Activated T-cell treated with anti-CD3 and anti-CD28 coated beads, Interleukin-2, amount 50 U/mL, for 24 hours (primary cell): ENCODE measurements around the gene C1QA.

Source experiments
- DNase-seq: peaks from one replicate; pipeline ENCODE4 v3.0.0-alpha.2; 2020
- H3K27ac Mint-ChIP-seq: 2 replicates; pipeline ENCODE4 v1.8.0; 2020; ENCODE audit warnings: mild to moderate bottlenecking, mixed read lengths
- H3K27me3 Mint-ChIP-seq: 2 replicates; pipeline ENCODE4 v1.8.0; 2020; ENCODE audit warnings: mixed read lengths
- H3K36me3 Mint-ChIP-seq: 2 replicates; pipeline ENCODE4 v1.8.0; 2020; ENCODE audit warnings: low read depth, mixed read lengths
- H3K4me1 Mint-ChIP-seq: 2 replicates; pipeline ENCODE4 v1.8.0; 2020; ENCODE audit warnings: low read depth, mixed read lengths
- H3K4me3 Mint-ChIP-seq: 2 replicates; pipeline ENCODE4 v1.8.0; 2020; ENCODE audit warnings: mild to moderate bottlenecking, moderate library complexity, mixed read lengths
- H3K9me3 Mint-ChIP-seq: 2 replicates; pipeline ENCODE4 v1.8.0; 2020; ENCODE audit warnings: mixed read lengths

Gene C1QA

GRCh38 chr1:22636353-22636752, at the start of gene C1QA:
TSS of gene C1QA (plus strand) at chr1:22636628. CDS start at chr1:22637617, 989 bp downstream.
- Mint-ChIP-seq H3K27ac (no peak within 1 kb of the TSS), H3K27me3 (peaks cover 39% of the 10 kb centered on the region), H3K9me3 (no peaks in the 10 kb centered on the region), H3K36me3 (no peaks in the 10 kb centered on the region), H3K4me1 (no peaks in the 10 kb centered on the region), H3K4me3 (no peak within 1 kb of the TSS)
- no peak for DNase-seq

GRCh38 chr1:22587247-22587646, 49.2 kb upstream of the C1QA start:
- H3K9me3 Mint-ChIP-seq: no peaks in the 10 kb centered on the region
- no peaks in the 10 kb centered on the region for H3K36me3 Mint-ChIP-seq
- no peak overlapping the region for H3K27ac Mint-ChIP-seq
- H3K4me1 Mint-ChIP-seq: no peaks in the 10 kb centered on the region
- peaks cover 16% of the 10 kb centered on the region for H3K27me3 Mint-ChIP-seq
- DNase-seq: no peak
- H3K4me3 Mint-ChIP-seq: no peak overlapping the region

- Mint-ChIP-seq H3K4me3 (no peak overlapping the region), H3K27ac (no peak overlapping the region)
Measured at GRCh38 chr1:22588899-22589422, 47.5 kb upstream of the C1QA start.

GRCh38 chr1:22591576-22591975, 44.9 kb upstream of the C1QA start:
- Mint-ChIP-seq H3K9me3 (no peaks in the 10 kb centered on the region), H3K4me1 (no peaks in the 10 kb centered on the region), H3K4me3 (no peak overlapping the region), H3K27me3 (peaks cover 24% of the 10 kb centered on the region), H3K36me3 (no peaks in the 10 kb centered on the region), H3K27ac (no peak overlapping the region)
- DNase-seq: no peak

More at GRCh38 chr1:22588899-22589422, 47.5 kb upstream of the C1QA start:
- H3K4me1 Mint-ChIP-seq: no peaks in the 10 kb centered on the region
- peaks cover 19% of the 10 kb centered on the region for H3K27me3 Mint-ChIP-seq
- H3K9me3 Mint-ChIP-seq: no peaks in the 10 kb centered on the region
- no peaks in the 10 kb centered on the region for H3K36me3 Mint-ChIP-seq
- DNase-seq: no peak

GRCh38 chr1:22592051-22592450, 44.4 kb upstream of the C1QA start:
- Mint-ChIP-seq H3K27ac (no peak overlapping the region), H3K27me3 (peaks cover 24% of the 10 kb centered on the region), H3K36me3 (no peaks in the 10 kb centered on the region), H3K9me3 (no peaks in the 10 kb centered on the region), H3K4me1 (no peaks in the 10 kb centered on the region), H3K4me3 (no peak overlapping the region)
- no peak for DNase-seq

- no peak for DNase-seq
- H3K4me3 Mint-ChIP-seq: no peak overlapping the region
- H3K4me1 Mint-ChIP-seq: no peaks in the 10 kb centered on the region
- no peaks in the 10 kb centered on the region for H3K36me3 Mint-ChIP-seq
- H3K9me3 Mint-ChIP-seq: no peaks in the 10 kb centered on the region
- no peak overlapping the region for H3K27ac Mint-ChIP-seq
- peaks cover 24% of the 10 kb centered on the region for H3K27me3 Mint-ChIP-seq
Measured at GRCh38 chr1:22592919-22593790, 43.3 kb upstream of the C1QA start.

- no peaks in the 10 kb centered on the region for H3K4me1 Mint-ChIP-seq
- no peaks in the 10 kb centered on the region for H3K36me3 Mint-ChIP-seq
- no peaks in the 10 kb centered on the region for H3K9me3 Mint-ChIP-seq
- no peak for DNase-seq
- no peak overlapping the region for H3K4me3 Mint-ChIP-seq
- peaks cover 28% of the 10 kb centered on the region for H3K27me3 Mint-ChIP-seq
- no peak overlapping the region for H3K27ac Mint-ChIP-seq
Measured at GRCh38 chr1:22594396-22594795, 42.0 kb upstream of the C1QA start.

GRCh38 chr1:22595108-22595507, 41.3 kb upstream of the C1QA start:
- peaks cover 28% of the 10 kb centered on the region for H3K27me3 Mint-ChIP-seq
- no peak overlapping the region for H3K4me3 Mint-ChIP-seq
- H3K9me3 Mint-ChIP-seq: no peaks in the 10 kb centered on the region
- no peak overlapping the region for H3K27ac Mint-ChIP-seq
- H3K36me3 Mint-ChIP-seq: no peaks in the 10 kb centered on the region
- no peaks in the 10 kb centered on the region for H3K4me1 Mint-ChIP-seq
- DNase-seq: no peak

GRCh38 chr1:22597301-22597965, 39.0 kb upstream of the C1QA start:
- Mint-ChIP-seq H3K4me1 (no peaks in the 10 kb centered on the region), H3K27me3 (peaks cover 13% of the 10 kb centered on the region), H3K27ac (no peak overlapping the region), H3K4me3 (no peak overlapping the region), H3K9me3 (no peaks in the 10 kb centered on the region), H3K36me3 (no peaks in the 10 kb centered on the region)
- DNase-seq: no peak

- Mint-ChIP-seq H3K4me3 (no peak overlapping the region), H3K36me3 (no peaks in the 10 kb centered on the region), H3K27me3 (peaks cover 11% of the 10 kb centered on the region), H3K9me3 (no peaks in the 10 kb centered on the region), H3K27ac (no peak overlapping the region), H3K4me1 (no peaks in the 10 kb centered on the region)
- no peak for DNase-seq
Measured at GRCh38 chr1:22597996-22598395, 38.4 kb upstream of the C1QA start.

GRCh38 chr1:22598736-22599135, 37.7 kb upstream of the C1QA start:
- Mint-ChIP-seq H3K4me1 (no peaks in the 10 kb centered on the region), H3K27ac (no peak overlapping the region), H3K9me3 (no peaks in the 10 kb centered on the region), H3K4me3 (no peak overlapping the region), H3K36me3 (no peaks in the 10 kb centered on the region), H3K27me3 (peaks cover 16% of the 10 kb centered on the region)
- DNase-seq: no peak

- Mint-ChIP-seq H3K4me1 (no peaks in the 10 kb centered on the region), H3K4me3 (no peak overlapping the region), H3K27ac (no peak overlapping the region), H3K36me3 (no peaks in the 10 kb centered on the region), H3K27me3 (peaks cover 22% of the 10 kb centered on the region), H3K9me3 (no peaks in the 10 kb centered on the region)
- DNase-seq: no peak
Measured at GRCh38 chr1:22600071-22600816, 36.2 kb upstream of the C1QA start.

GRCh38 chr1:22600817-22601605, 35.4 kb upstream of the C1QA start:
- Mint-ChIP-seq H3K27ac (no peak overlapping the region), H3K4me3 (no peak overlapping the region), H3K4me1 (no peaks in the 10 kb centered on the region), H3K9me3 (no peaks in the 10 kb centered on the region), H3K36me3 (no peaks in the 10 kb centered on the region), H3K27me3 (peaks cover 27% of the 10 kb centered on the region)
- no peak for DNase-seq

- H3K27me3 Mint-ChIP-seq: peaks cover 33% of the 10 kb centered on the region
- no peaks in the 10 kb centered on the region for H3K4me1 Mint-ChIP-seq
- H3K36me3 Mint-ChIP-seq: no peaks in the 10 kb centered on the region
- H3K27ac Mint-ChIP-seq: no peak overlapping the region
- H3K4me3 Mint-ChIP-seq: no peak overlapping the region
- no peak for DNase-seq
- H3K9me3 Mint-ChIP-seq: no peaks in the 10 kb centered on the region
Measured at GRCh38 chr1:22601610-22602009, 34.8 kb upstream of the C1QA start.
